NCI-H1694 treated with DMSO at 0.1 percent for 48 hours (cell line): ENCODE data around the gene CCDC40.
"Not testable (repeated sequence)": the region's sequence is repeated elsewhere in the genome, so short reads cannot be mapped to it uniquely, and the experiment has no call there.

Experiments
- DNase-seq: peaks from one replicate; lab custom pipeline; 2025; lab: John Stamatoyannopoulos, UW

Gene CCDC40

GRCh38 chr17:80021600-80021999, 14.8 kb upstream of the CCDC40 start:
- DNase-seq: no peak

- DNase-seq: peak; percentile 20
Measured at GRCh38 chr17:80023481-80024205, 12.8 kb upstream of the CCDC40 start.

- DNase-seq: peak; percentile 16
Measured at GRCh38 chr17:80024206-80024972, 12.1 kb upstream of the CCDC40 start.

- DNase-seq: peak; percentile 89
Measured at GRCh38 chr17:80025140-80025539, 11.3 kb upstream of the CCDC40 start.

GRCh38 chr17:80025796-80026195, 10.6 kb upstream of the CCDC40 start:
- DNase-seq: peak; percentile 26

- peak; percentile 18 for DNase-seq
Measured at GRCh38 chr17:80026359-80027042, 9.9 kb upstream of the CCDC40 start.

GRCh38 chr17:80027043-80027435, 9.4 kb upstream of the CCDC40 start:
- no peak for DNase-seq

- DNase-seq: peak; percentile 56
Measured at GRCh38 chr17:80028030-80028429, 8.4 kb upstream of the CCDC40 start.

- peak; percentile 85 for DNase-seq
Measured at GRCh38 chr17:80029258-80029974, 7.0 kb upstream of the CCDC40 start.

GRCh38 chr17:80030730-80031410, 5.6 kb upstream of the CCDC40 start:
- no peak for DNase-seq

- no peak for DNase-seq
Measured at GRCh38 chr17:80031691-80032430, 4.6 kb upstream of the CCDC40 start.

- DNase-seq: no peak
Measured at GRCh38 chr17:80032614-80033171, 3.7 kb upstream of the CCDC40 start.

GRCh38 chr17:80033840-80034239, 2.6 kb upstream of the CCDC40 start:
- DNase-seq: no peak

- no peak for DNase-seq
Measured at GRCh38 chr17:80034791-80035686, 1.4 kb upstream of the CCDC40 start.

- no peak for DNase-seq
Measured at GRCh38 chr17:80035687-80035936, 830 bp upstream of the CCDC40 start, which contains the start of gene TBC1D16. TSS of gene TBC1D16 (minus strand) at chr17:80035872. CDS start at chr17:80013547, 22,325 bp downstream.

GRCh38 chr17:80036715-80037477, 454 bp downstream of the CCDC40 start:
- no peak for DNase-seq

GRCh38 chr17:80043963-80044362, 7.5 kb downstream of the CCDC40 start:
- DNase-seq: no peak

GRCh38 chr17:80045703-80046102, 9.3 kb downstream of the CCDC40 start:
- DNase-seq: no peak

- DNase-seq: not testable (repeated sequence)
Measured at GRCh38 chr17:80046709-80047108, 10.3 kb downstream of the CCDC40 start.
